Caki2 (cell line): ENCODE measurements around the gene DHX29. TPM values are rescaled to one million over a fixed set of nuclear protein-coding genes. Genes with fewer than 3 reads are reported as not detected.

Source experiments
- DNase-seq: peaks from one replicate; pipeline ENCODE4 v3.0.0-alpha.2; 2015; ENCODE audit warnings: low read depth
- in situ Hi-C: cut with HindIII; loops from 2 replicates; pipeline ENCODE4 v1.10.0; 2016; ENCODE audit warnings: low sequenced_read_pairs, low pct_unique_long_range_greater_than_20kb, mixed read lengths
- total RNA-seq: library from RNA; depleted of rRNA; stranded (reverse); fragments of >200 nt; shearing (Covaris generic); gene quantifications from 2 replicates; pipeline ENCODE4 v1.2.3, GENCODE V29; 2014; ENCODE audit warnings: low replicate concordance; rRNA removed

The DHX29 gene
- total RNA-seq: 5.1 and 8.6 TPM in 2 replicates

GRCh38 chr5:55307383-55308253, at the start of gene DHX29, which contains the start of gene MTREX:
DHX29 (minus strand) TSS chr5:55307694; CDS start chr5:55307573, 121 bp downstream.
MTREX (plus strand) TSS chr5:55307989; CDS start chr5:55308014, 25 bp downstream.
- in situ Hi-C loops: no loop called here
- DNase-seq: peak; percentile 92

- in situ Hi-C loops: no loop called here
- DNase-seq: no peak
Observed at GRCh38 chr5:55356896-55357295, 49.4 kb upstream of the DHX29 start.

GRCh38 chr5:55350754-55351153, 43.3 kb upstream of the DHX29 start:
- in situ Hi-C loops: no loop called here
- no peak for DNase-seq

- in situ Hi-C loops: no loop called here
- no peak for DNase-seq
Observed at GRCh38 chr5:55347786-55348185, 40.3 kb upstream of the DHX29 start.

- in situ Hi-C loops: no loop called here
Observed at GRCh38 chr5:55345327-55345726, 37.8 kb upstream of the DHX29 start.

GRCh38 chr5:55344392-55344992, 37.0 kb upstream of the DHX29 start:
- DNase-seq: peak; percentile 40

More at GRCh38 chr5:55345327-55345726, 37.8 kb upstream of the DHX29 start:
- peak; percentile 23 for DNase-seq

GRCh38 chr5:55343609-55344008, 36.1 kb upstream of the DHX29 start:
- in situ Hi-C loops: no loop called here

More at GRCh38 chr5:55344392-55344992, 37.0 kb upstream of the DHX29 start:
- in situ Hi-C loops: no loop called here

GRCh38 chr5:55343107-55343506, 35.6 kb upstream of the DHX29 start:
- DNase-seq: no peak
- in situ Hi-C loops: no loop called here

More at GRCh38 chr5:55343609-55344008, 36.1 kb upstream of the DHX29 start:
- no peak for DNase-seq

- DNase-seq: no peak
- in situ Hi-C loops: no loop called here
Observed at GRCh38 chr5:55338810-55339243, 31.3 kb upstream of the DHX29 start.

GRCh38 chr5:55338092-55338613, 30.7 kb upstream of the DHX29 start:
- no peak for DNase-seq
- in situ Hi-C loops: no loop called here

GRCh38 chr5:55333811-55334210, 26.3 kb upstream of the DHX29 start:
- in situ Hi-C loops: no loop called here

GRCh38 chr5:55333017-55333416, 25.5 kb upstream of the DHX29 start:
- in situ Hi-C loops: no loop called here
- no peak for DNase-seq

More at GRCh38 chr5:55333811-55334210, 26.3 kb upstream of the DHX29 start:
- no peak for DNase-seq

- DNase-seq: no peak
- in situ Hi-C loops: no loop called here
Observed at GRCh38 chr5:55331321-55331720, 23.8 kb upstream of the DHX29 start.

- DNase-seq: no peak
- in situ Hi-C loops: no loop called here
Observed at GRCh38 chr5:55327281-55327680, 19.8 kb upstream of the DHX29 start.

- in situ Hi-C loops: no loop called here
- DNase-seq: no peak
Observed at GRCh38 chr5:55325621-55326020, 18.1 kb upstream of the DHX29 start.

GRCh38 chr5:55324815-55325418, 17.4 kb upstream of the DHX29 start:
- in situ Hi-C loops: no loop called here
- no peak for DNase-seq

- DNase-seq: no peak
- in situ Hi-C loops: no loop called here
Observed at GRCh38 chr5:55324006-55324405, 16.5 kb upstream of the DHX29 start.

GRCh38 chr5:55320571-55320970, 13.1 kb upstream of the DHX29 start:
- in situ Hi-C loops: no loop called here
- DNase-seq: no peak

GRCh38 chr5:55319491-55319890, 12.0 kb upstream of the DHX29 start:
- in situ Hi-C loops: no loop called here

More at GRCh38 chr5:55319491-55319890, 12.0 kb upstream of the DHX29 start:
- DNase-seq: no peak
